ENCODE results near the gene DEXI.

The DEXI gene

DNA sequence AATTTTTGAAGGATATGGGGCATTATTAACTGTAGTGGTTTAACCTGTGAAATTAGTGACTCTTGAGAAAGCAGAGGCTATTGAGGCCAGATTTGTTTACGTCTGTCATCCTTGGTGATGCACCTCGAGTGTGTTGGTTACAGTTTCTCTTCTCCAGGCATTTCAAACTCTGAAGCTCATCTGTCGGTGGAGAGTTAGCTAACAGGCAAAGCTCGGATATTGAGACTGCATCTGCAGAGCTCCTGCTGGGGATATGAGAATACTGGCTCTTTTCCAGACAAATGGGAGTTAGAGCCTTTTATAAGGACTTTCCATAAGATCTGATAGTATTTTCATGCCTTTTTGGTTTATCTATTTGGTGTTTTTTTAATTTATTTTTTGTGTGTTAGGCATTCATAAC is 8.8 kb upstream of the DEXI start:
- DNase-seq (ENCODE audit: low spot score) = no peak
- TF ChIP-seq, protein P1, sequence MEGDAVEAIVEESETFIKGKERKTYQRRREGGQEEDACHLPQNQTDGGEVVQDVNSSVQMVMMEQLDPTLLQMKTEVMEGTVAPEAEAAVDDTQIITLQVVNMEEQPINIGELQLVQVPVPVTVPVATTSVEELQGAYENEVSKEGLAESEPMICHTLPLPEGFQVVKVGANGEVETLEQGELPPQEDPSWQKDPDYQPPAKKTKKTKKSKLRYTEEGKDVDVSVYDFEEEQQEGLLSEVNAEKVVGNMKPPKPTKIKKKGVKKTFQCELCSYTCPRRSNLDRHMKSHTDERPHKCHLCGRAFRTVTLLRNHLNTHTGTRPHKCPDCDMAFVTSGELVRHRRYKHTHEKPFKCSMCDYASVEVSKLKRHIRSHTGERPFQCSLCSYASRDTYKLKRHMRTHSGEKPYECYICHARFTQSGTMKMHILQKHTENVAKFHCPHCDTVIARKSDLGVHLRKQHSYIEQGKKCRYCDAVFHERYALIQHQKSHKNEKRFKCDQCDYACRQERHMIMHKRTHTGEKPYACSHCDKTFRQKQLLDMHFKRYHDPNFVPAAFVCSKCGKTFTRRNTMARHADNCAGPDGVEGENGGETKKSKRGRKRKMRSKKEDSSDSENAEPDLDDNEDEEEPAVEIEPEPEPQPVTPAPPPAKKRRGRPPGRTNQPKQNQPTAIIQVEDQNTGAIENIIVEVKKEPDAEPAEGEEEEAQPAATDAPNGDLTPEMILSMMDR (IDR thresholded peaks at IDR 0.05; ENCODE audit: extremely low read depth, insufficient read depth, missing control alignments) = no peak
- in situ Hi-C loops (cut with MboI; ENCODE audit: low pct_unique_long_range_greater_than_20kb, low sequenced_read_pairs, unreplicated experiment) = loop anchor here (25.0 kb wide), 2 partner anchors 561 to 761 kb away; no protein-coding TSS in a partner anchor

- TF ChIP-seq, protein P1 (IDR thresholded peaks at IDR 0.05; ENCODE audit: extremely low read depth, insufficient read depth, missing control alignments) = no peak
- in situ Hi-C loops (cut with MboI; ENCODE audit: low pct_unique_long_range_greater_than_20kb, low sequenced_read_pairs, unreplicated experiment) = loop anchor here (25.0 kb wide), 2 partner anchors 562 to 762 kb away; no protein-coding TSS in a partner anchor
- DNase-seq (ENCODE audit: low spot score) = no peak
Observed at GRCh38 chr16:10950393-10950792, 8.1 kb upstream of the DEXI start.

GRCh38 chr16:10949424-10949970 is 7.2 kb upstream of the DEXI start:
- TF ChIP-seq, protein P1 (IDR thresholded peaks at IDR 0.05; ENCODE audit: extremely low read depth, insufficient read depth, missing control alignments) = peak; percentile 49
- in situ Hi-C loops (cut with MboI; ENCODE audit: low pct_unique_long_range_greater_than_20kb, low sequenced_read_pairs, unreplicated experiment) = no loop called here
- no peak for DNase-seq (ENCODE audit: low spot score)

DNA sequence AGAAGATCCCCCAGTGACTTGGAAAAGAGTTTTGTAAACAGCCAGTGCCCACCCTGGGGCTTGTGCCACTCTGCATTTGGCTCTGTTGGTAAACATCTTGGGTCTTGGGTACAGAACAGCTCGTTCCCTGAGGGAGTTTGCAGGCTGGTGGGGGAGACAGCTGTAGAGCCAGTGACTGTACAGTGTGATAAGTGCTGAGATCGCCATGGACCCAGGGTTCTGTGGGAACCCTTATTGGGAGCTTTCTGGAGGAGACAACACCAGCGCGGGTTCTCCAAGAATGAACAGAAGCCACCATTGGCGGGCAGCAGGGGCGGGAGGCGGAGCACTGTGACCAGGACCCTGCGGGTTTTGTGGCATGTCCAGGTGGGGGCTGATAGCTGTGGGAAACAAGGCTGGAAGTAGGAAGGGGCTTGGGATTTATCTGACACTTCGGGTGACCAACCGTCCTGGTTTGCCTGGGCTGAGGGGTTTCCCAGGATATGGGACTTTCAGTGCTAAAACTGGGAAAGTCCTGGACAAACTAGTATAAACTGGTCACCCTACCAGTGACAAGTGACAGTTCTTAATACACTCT is 5.0 kb upstream of the DEXI start:
- TF ChIP-seq, protein P1 (IDR thresholded peaks at IDR 0.05; ENCODE audit: extremely low read depth, insufficient read depth, missing control alignments) = no peak
- no peak for DNase-seq (ENCODE audit: low spot score)
- in situ Hi-C loops (cut with MboI; ENCODE audit: low pct_unique_long_range_greater_than_20kb, low sequenced_read_pairs, unreplicated experiment) = no loop called here

GRCh38 chr16:10946308-10946707 is 4.0 kb upstream of the DEXI start:
- TF ChIP-seq, protein P1 (IDR thresholded peaks at IDR 0.05; ENCODE audit: extremely low read depth, insufficient read depth, missing control alignments) = no peak
- in situ Hi-C loops (cut with MboI; ENCODE audit: low pct_unique_long_range_greater_than_20kb, low sequenced_read_pairs, unreplicated experiment) = no loop called here
- no peak for DNase-seq (ENCODE audit: low spot score)

DNA sequence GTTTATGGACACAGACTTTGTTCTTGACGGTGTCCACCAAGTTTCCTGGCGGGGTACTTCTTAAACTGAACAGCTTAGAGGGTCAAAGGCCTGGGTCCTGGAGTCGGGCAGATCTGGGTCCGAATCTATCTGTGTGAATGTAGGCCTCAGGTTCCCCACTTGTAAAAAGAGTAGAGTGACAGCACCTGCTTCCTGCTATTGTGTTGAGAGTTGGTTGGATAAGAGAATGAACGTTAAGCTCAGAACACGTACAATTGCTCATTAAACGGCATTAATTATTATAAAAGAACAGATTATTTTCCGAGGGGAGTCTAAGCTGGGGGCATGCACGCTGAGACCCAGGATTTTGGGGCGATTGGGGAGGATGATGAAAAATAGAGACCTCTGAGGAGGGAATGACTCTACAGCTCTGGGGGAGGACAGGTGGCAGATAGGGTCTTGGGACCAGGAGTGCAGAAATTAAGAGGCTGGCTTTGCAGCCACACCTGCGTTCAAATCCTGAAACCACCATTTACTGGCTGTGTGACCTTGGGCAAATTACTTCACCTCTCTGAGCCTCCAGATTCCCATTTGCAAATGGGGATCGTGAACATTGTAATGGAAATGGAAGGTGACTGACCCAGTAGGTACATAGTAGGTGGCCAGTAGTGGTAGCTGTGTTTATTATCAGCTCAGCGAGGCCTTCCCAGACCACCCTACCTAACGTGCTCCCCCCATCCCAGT is 3.0 kb upstream of the DEXI start:
- DNase-seq (ENCODE audit: low spot score) = no peak
- TF ChIP-seq, protein P1 (IDR thresholded peaks at IDR 0.05; ENCODE audit: extremely low read depth, insufficient read depth, missing control alignments) = no peak
- in situ Hi-C loops (cut with MboI; ENCODE audit: low pct_unique_long_range_greater_than_20kb, low sequenced_read_pairs, unreplicated experiment) = no loop called here

All from GM13977 (cell line).